Choroid plexus epithelial cell (primary cell): Measurements from ENCODE around the gene GSK3A.

Source experiments
- DNase-seq: peaks from one replicate; pipeline ENCODE4 v3.0.0-alpha.2; 2010; ENCODE audit warnings: low read depth
- H3K4me3 ChIP-seq: 2 replicates; pipeline ENCODE4 v1.5.1; 2011; ENCODE audit warnings: low read depth, mild to moderate bottlenecking, control low read depth, low read length, moderate library complexity
- CTCF ChIP-seq: conservative IDR thresholded peaks from 2 replicates; pipeline ENCODE4 v1.5.1; 2011; ENCODE audit warnings: low read depth, mild to moderate bottlenecking, control low read depth, inconsistent platforms, low read length, moderate library complexity

Gene GSK3A

GRCh38 chr19:42235181-42235580, 7.2 kb downstream of the GSK3A start:
- H3K4me3 ChIP-seq, result no peak overlapping the region
- no peak for DNase-seq
- TF ChIP-seq CTCF, result no peak

GRCh38 chr19:42234364-42234763, 8.0 kb downstream of the GSK3A start:
- no peak for DNase-seq
- TF ChIP-seq CTCF, result no peak
- H3K4me3 ChIP-seq, result no peak overlapping the region

GRCh38 chr19:42233678-42234292, 8.6 kb downstream of the GSK3A start:
- H3K4me3 ChIP-seq, result no peak overlapping the region
- DNase-seq, result no peak
- TF ChIP-seq CTCF, result no peak

- no peak overlapping the region for H3K4me3 ChIP-seq
- DNase-seq, result no peak
- no peak for TF ChIP-seq CTCF
Measured at GRCh38 chr19:42233106-42233505, 9.3 kb downstream of the GSK3A start.

GRCh38 chr19:42232435-42232834, 10.0 kb downstream of the GSK3A start:
- no peak overlapping the region for H3K4me3 ChIP-seq
- no peak for DNase-seq
- no peak for TF ChIP-seq CTCF

- TF ChIP-seq CTCF, result no peak
- DNase-seq, result no peak
- H3K4me3 ChIP-seq, result no peak overlapping the region
Measured at GRCh38 chr19:42230571-42230970, 11.8 kb downstream of the GSK3A start.

GRCh38 chr19:42229855-42230351, 12.5 kb downstream of the GSK3A start:
- DNase-seq, result peak; percentile 13
- no peak for TF ChIP-seq CTCF
- no peak overlapping the region for H3K4me3 ChIP-seq
